Loucy (cell line): Measurements from ENCODE around the gene PHACTR1.

ENCODE experiments used
- EZH2phosphoT487 ChIP-seq: fragments of 200-600 bp; IDR thresholded peaks from 2 replicates; pipeline ENCODE4 v1.6.1; 2018; ENCODE audit warnings: antibody characterized with exemption, mild to moderate bottlenecking, moderate library complexity, borderline replicate concordance
- TF ChIP-seq, protein P1 (sequence below): fragments of 200-600 bp; sonication (generic); conservative IDR thresholded peaks from 2 replicates; pipeline ENCODE4 v1.5.1; 2014; ENCODE audit warnings: mild to moderate bottlenecking, antibody characterized with exemption, low read length

DNA sequence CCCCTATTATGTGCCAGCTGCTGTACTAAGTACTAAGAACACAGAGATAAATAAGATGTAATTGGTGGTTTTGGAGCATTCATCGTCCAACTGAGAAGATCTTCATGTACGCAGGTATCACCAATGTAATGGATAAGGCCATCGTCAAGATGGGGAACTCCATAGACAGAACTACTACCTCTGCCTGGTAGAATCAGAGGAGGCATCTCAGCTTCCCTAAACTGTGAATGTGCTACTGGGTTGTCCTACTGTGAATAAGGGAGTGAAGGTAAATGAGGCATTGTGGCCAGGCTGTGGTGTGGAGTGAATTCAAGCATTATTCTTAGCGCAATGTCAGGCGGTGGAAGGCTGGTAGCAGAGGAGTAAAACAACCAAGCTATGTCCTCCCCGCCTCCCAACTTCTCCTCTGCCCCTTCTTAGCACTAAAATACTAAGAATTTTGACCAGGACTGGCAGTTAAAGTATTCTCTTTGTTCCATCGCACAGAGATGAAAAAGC lies 543.6 kb downstream of the PHACTR1 start:
- TF ChIP-seq, protein P1, sequence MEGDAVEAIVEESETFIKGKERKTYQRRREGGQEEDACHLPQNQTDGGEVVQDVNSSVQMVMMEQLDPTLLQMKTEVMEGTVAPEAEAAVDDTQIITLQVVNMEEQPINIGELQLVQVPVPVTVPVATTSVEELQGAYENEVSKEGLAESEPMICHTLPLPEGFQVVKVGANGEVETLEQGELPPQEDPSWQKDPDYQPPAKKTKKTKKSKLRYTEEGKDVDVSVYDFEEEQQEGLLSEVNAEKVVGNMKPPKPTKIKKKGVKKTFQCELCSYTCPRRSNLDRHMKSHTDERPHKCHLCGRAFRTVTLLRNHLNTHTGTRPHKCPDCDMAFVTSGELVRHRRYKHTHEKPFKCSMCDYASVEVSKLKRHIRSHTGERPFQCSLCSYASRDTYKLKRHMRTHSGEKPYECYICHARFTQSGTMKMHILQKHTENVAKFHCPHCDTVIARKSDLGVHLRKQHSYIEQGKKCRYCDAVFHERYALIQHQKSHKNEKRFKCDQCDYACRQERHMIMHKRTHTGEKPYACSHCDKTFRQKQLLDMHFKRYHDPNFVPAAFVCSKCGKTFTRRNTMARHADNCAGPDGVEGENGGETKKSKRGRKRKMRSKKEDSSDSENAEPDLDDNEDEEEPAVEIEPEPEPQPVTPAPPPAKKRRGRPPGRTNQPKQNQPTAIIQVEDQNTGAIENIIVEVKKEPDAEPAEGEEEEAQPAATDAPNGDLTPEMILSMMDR, result no peak
- no peak for TF ChIP-seq EZH2phosphoT487
